ENCODE data around the gene LOXHD1.

DNA sequence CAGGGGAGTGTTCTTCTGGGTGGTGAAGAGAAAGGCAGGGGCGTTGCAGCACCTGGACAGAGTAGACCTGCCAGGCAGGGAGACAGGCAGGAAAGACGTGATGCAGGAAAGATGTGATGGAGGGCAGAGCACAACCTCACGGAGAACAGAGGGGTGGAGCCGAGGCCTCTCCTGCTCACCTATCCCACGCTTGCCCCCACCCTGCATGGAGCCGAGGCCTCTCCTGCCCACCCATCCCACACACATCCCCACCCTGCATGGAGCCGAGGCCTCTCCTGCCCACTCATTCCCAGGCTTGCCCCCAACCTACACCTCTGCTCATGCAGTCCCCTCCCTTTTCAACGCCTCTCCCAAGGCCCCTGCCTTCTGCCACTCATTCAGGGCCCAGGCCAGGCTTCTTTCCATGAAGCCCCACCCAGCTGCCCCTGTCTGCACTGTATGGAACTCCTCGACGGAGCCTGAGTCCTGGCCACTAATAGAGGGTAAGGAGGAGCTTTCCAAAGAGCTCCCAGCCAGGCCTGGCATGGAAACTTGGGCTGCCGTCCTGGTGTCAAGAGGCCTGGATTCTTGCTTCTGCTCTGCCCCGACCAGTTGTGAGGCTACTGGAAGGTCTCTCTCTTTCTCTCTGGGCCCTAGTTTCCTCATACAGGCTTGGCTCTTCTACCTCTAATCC lies 32.0 kb upstream of the LOXHD1 start:
- TF ChIP-seq POLR2A (IDR thresholded peaks at IDR 0.05; ENCODE audit: extremely low read depth, insufficient read length): no peak
- TF ChIP-seq, protein P1, sequence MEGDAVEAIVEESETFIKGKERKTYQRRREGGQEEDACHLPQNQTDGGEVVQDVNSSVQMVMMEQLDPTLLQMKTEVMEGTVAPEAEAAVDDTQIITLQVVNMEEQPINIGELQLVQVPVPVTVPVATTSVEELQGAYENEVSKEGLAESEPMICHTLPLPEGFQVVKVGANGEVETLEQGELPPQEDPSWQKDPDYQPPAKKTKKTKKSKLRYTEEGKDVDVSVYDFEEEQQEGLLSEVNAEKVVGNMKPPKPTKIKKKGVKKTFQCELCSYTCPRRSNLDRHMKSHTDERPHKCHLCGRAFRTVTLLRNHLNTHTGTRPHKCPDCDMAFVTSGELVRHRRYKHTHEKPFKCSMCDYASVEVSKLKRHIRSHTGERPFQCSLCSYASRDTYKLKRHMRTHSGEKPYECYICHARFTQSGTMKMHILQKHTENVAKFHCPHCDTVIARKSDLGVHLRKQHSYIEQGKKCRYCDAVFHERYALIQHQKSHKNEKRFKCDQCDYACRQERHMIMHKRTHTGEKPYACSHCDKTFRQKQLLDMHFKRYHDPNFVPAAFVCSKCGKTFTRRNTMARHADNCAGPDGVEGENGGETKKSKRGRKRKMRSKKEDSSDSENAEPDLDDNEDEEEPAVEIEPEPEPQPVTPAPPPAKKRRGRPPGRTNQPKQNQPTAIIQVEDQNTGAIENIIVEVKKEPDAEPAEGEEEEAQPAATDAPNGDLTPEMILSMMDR (IDR thresholded peaks at IDR 0.05; ENCODE audit: low read depth, low read length): no peak
- TF ChIP-seq, protein P2, sequence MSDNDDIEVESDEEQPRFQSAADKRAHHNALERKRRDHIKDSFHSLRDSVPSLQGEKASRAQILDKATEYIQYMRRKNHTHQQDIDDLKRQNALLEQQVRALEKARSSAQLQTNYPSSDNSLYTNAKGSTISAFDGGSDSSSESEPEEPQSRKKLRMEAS (IDR thresholded peaks at IDR 0.05; ENCODE audit: low read depth, low read length): no peak
